IMR-90 (cell line): Measurements from ENCODE around the gene KRTAP10-1. TPM values are rescaled to one million over a fixed set of nuclear protein-coding genes. Genes with fewer than 3 reads are reported as not detected.

Source experiments
- ATAC-seq: fragments of 200-7000 bp; cut with Tn5 transposase; 2 replicates; pipeline ENCODE4 v1.9.1; 2020; ENCODE audit warnings: low read depth, mild to moderate bottlenecking, moderate library complexity
- BruUV-seq: library from RNA; stranded (reverse); fragments of 400-500 nt; replicated peaks from 2 replicates; lab custom pipeline; 2021; lab: Mats Ljungman, UMichigan
- CTCF ChIA-PET: fragments of 300-600 bp; formaldehyde crosslinking; extraction: SDS; loops from one replicate; lab custom pipeline; 2021; ENCODE audit warnings: antibody characterized with exemption; lab: Yijun Ruan, JAX
- POLR2A ChIA-PET: fragments of 300-600 bp; sonication (Branson Sonifier 250); formaldehyde crosslinking; loops from one replicate; lab custom pipeline; 2022; ENCODE audit warnings: antibody characterized with exemption; ENCODE audit not compliant: unreplicated experiment; lab: Charles Lee
- DNase-seq: peaks from one replicate; pipeline ENCODE4 v3.0.0; 2013
- H2AFZ ChIP-seq: replicated peaks from 2 replicates; pipeline ENCODE3; 2013; ENCODE audit warnings: low read length, mild to moderate bottlenecking; ENCODE audit not compliant: poor library complexity
- H2AK5ac ChIP-seq: 2 replicates; pipeline ENCODE4 v1.6.1; 2013; ENCODE audit warnings: low read depth, low read length, inconsistent platforms
- H2AK9ac ChIP-seq: replicated peaks from 2 replicates; pipeline ENCODE3; 2013; ENCODE audit warnings: mild to moderate bottlenecking, low read depth, low read length, moderate library complexity; ENCODE audit not compliant: poor library complexity
- H2BK120ac ChIP-seq: 2 replicates; pipeline ENCODE4 v1.6.1; 2013; ENCODE audit warnings: low read depth, low read length, inconsistent platforms
- H2BK15ac ChIP-seq: 3 replicates; pipeline ENCODE4 v1.6.1; 2013; ENCODE audit warnings: low read depth, low read length, inconsistent platforms
- H2BK20ac ChIP-seq: 2 replicates; pipeline ENCODE4 v1.6.1; 2013; ENCODE audit warnings: low read depth, mild to moderate bottlenecking, inconsistent platforms, low read length, moderate library complexity
- H2BK5ac ChIP-seq: 2 replicates; pipeline ENCODE4 v1.6.1; 2013; ENCODE audit warnings: mild to moderate bottlenecking, low read depth, low read length, inconsistent platforms; ENCODE audit not compliant: poor library complexity, severe bottlenecking
- H3K14ac ChIP-seq: replicated peaks from 2 replicates; pipeline ENCODE4 v1.6.1; 2013; ENCODE audit warnings: low read depth, low read length, inconsistent platforms
- H3K18ac ChIP-seq: 2 replicates; pipeline ENCODE4 v1.6.1; 2013; ENCODE audit warnings: low read depth, low read length, control low read depth
- H3K23ac ChIP-seq: 2 replicates; pipeline ENCODE4 v1.6.1; 2013; ENCODE audit warnings: low read depth, low read length, inconsistent platforms
- H3K27ac ChIP-seq: 2 replicates; pipeline ENCODE4 v1.5.1; 2013; ENCODE audit warnings: mild to moderate bottlenecking, control low read depth, low read length; ENCODE audit not compliant: insufficient read depth
- H3K27me3 ChIP-seq: 2 replicates; pipeline ENCODE4 v1.6.1; 2013; ENCODE audit warnings: low read length; ENCODE audit not compliant: control insufficient read depth, insufficient read depth
- H3K36me3 ChIP-seq: 2 replicates; pipeline ENCODE4 v1.6.1; 2013; ENCODE audit warnings: low read length, mixed read lengths; ENCODE audit not compliant: control insufficient read depth, insufficient read depth
- H3K4ac ChIP-seq: 2 replicates; pipeline ENCODE4 v1.6.1; 2013; ENCODE audit warnings: low read depth, low read length, inconsistent platforms
- H3K4me1 ChIP-seq: 2 replicates; pipeline ENCODE4 v1.6.1; 2013; ENCODE audit warnings: low read length, mixed read lengths; ENCODE audit not compliant: control insufficient read depth, insufficient read depth
- H3K4me2 ChIP-seq: 2 replicates; pipeline ENCODE4 v1.6.1; 2013; ENCODE audit warnings: low read depth, mild to moderate bottlenecking, control low read depth, low read length, moderate library complexity
- H3K4me3 ChIP-seq: 2 replicates; pipeline ENCODE4 v1.5.1; 2013; ENCODE audit warnings: low read depth, mild to moderate bottlenecking, control low read depth, low read length, moderate library complexity; ENCODE audit not compliant: insufficient read depth
- H3K56ac ChIP-seq: 2 replicates; pipeline ENCODE4 v1.6.1; 2013; ENCODE audit warnings: low read length, inconsistent platforms; ENCODE audit not compliant: insufficient read depth; ENCODE audit errors: extremely low read depth
- H3K79me1 ChIP-seq, 2 experiments: 2 replicates each; pipeline ENCODE4 v1.6.1; 2013; ENCODE audit warnings: low read length in 2 of 2, inconsistent platforms in 1 of 2, low read depth in 1 of 2
- H3K9ac ChIP-seq: 2 replicates; pipeline ENCODE4 v1.6.1; 2013; ENCODE audit warnings: low read depth, low read length, control low read depth
- H3K9me1 ChIP-seq: 2 replicates; pipeline ENCODE4 v1.6.1; 2013; ENCODE audit warnings: low read length, inconsistent platforms; ENCODE audit not compliant: insufficient read depth
- H3K9me3 ChIP-seq: 2 replicates; pipeline ENCODE4 v1.6.1; 2013; ENCODE audit warnings: low read length; ENCODE audit not compliant: control insufficient read depth, insufficient read depth
- H4K20me1 ChIP-seq: 2 replicates; pipeline ENCODE4 v1.6.1; 2013; ENCODE audit warnings: low read length, inconsistent platforms; ENCODE audit not compliant: insufficient read depth
- H4K5ac ChIP-seq: 2 replicates; pipeline ENCODE4 v1.6.1; 2013; ENCODE audit warnings: mild to moderate bottlenecking, low read depth, low read length, control low read depth
- H4K8ac ChIP-seq, 2 experiments: 2 replicates each; pipeline ENCODE4 v1.6.1; 2013; ENCODE audit warnings: low read depth in 2 of 2, low read length in 2 of 2, control low read depth in 1 of 2, inconsistent platforms in 1 of 2
- H4K91ac ChIP-seq: 2 replicates; pipeline ENCODE4 v1.6.1; 2013; ENCODE audit warnings: low read depth, low read length, inconsistent platforms; ENCODE audit not compliant: insufficient read depth
- BHLHE40 ChIP-seq: fragments of 150-350 bp; IDR thresholded peaks from 2 replicates; pipeline ENCODE4 v1.6.1; 2016; ENCODE audit warnings: mild to moderate bottlenecking, low read depth, low read length
- ELK1 ChIP-seq: fragments of 150-350 bp; IDR thresholded peaks from 2 replicates; pipeline ENCODE4 v1.6.1; 2016; ENCODE audit warnings: low read depth, mild to moderate bottlenecking, low read length, moderate library complexity, borderline replicate concordance
- FOS ChIP-seq: fragments of 150-350 bp; IDR thresholded peaks from 2 replicates; pipeline ENCODE4 v1.6.1; 2016; ENCODE audit warnings: low read depth, low read length
- MAZ ChIP-seq: IDR thresholded peaks from 2 replicates; pipeline ENCODE4 v1.6.1; 2012; ENCODE audit warnings: low read depth, mild to moderate bottlenecking, low read length, improper control_type of control experiment, moderate library complexity, borderline replicate concordance
- MXI1 ChIP-seq: IDR thresholded peaks from 2 replicates; pipeline ENCODE4 v1.6.1; 2012; ENCODE audit warnings: low read depth, mild to moderate bottlenecking, low read length, moderate library complexity, borderline replicate concordance
- POLR2A ChIP-seq: IDR thresholded peaks from 2 replicates; pipeline ENCODE4 v1.6.1; 2012; ENCODE audit warnings: mild to moderate bottlenecking, low read depth, low read length
- RAD21 ChIP-seq: IDR thresholded peaks from 2 replicates; pipeline ENCODE4 v1.6.1; 2012; ENCODE audit warnings: low read length, improper control_type of control experiment
- RCOR1 ChIP-seq: IDR thresholded peaks from 2 replicates; pipeline ENCODE4 v1.6.1; 2012; ENCODE audit warnings: mild to moderate bottlenecking, low read length, improper control_type of control experiment; ENCODE audit not compliant: insufficient replicate concordance
- RFX5 ChIP-seq: IDR thresholded peaks from 2 replicates; pipeline ENCODE4 v1.8.0; 2012; ENCODE audit warnings: low read depth, mild to moderate bottlenecking, low read length, moderate library complexity
- SMC3 ChIP-seq: fragments of 150-350 bp; IDR thresholded peaks from 2 replicates; pipeline ENCODE4 v1.6.1; 2016; ENCODE audit warnings: low read depth, mild to moderate bottlenecking, antibody characterized with exemption, low read length, moderate library complexity
- USF2 ChIP-seq: fragments of 150-350 bp; IDR thresholded peaks from 2 replicates; pipeline ENCODE4 v1.6.1; 2017; ENCODE audit warnings: mild to moderate bottlenecking, antibody characterized with exemption, low read length, low read depth
- WGBS, 2 experiments: methylation state at CpG; one replicate each; pipeline versions ENCODE4 v1.1.5 to v1.1.7; 2013; ENCODE audit warnings: missing lambda C conversion rate in 2 of 2; ENCODE audit not compliant: insufficient read length in 1 of 2; ENCODE audit errors: extremely low coverage in 2 of 2; 5-methylcytosine and 5-hydroxymethylcytosine counted together
- dilution Hi-C: fragments of 300-500 bp; cut with HindIII; formaldehyde crosslinking; loops from one replicate; pipeline ENCODE4 v1.14.3; 2018; ENCODE audit warnings: low sequenced_read_pairs; ENCODE audit not compliant: unreplicated experiment
- in situ Hi-C: fragments of 300-500 bp; cut with MboI; formaldehyde crosslinking; loops from 3 replicates; pipeline ENCODE4 v1.14.3; 2019; ENCODE audit warnings: low sequenced_read_pairs, inconsistent platforms, mixed read lengths
- intact Hi-C: fragments of 100-400 bp; cut with micrococcal nuclease; formaldehyde crosslinking; loops from 2 replicates; pipeline ENCODE4 v1.10.0; 2022
- polyA plus RNA-seq, 3 experiments: library from polyadenylated mRNA; depleted of rRNA; stranded (reverse); fragments of >200 nt; gene quantifications; 2 replicates each; pipeline ENCODE4 v1.2.3, GENCODE V29; 2012; ENCODE audit warnings: low replicate concordance in 1 of 3
- total RNA-seq: library from RNA; depleted of rRNA; stranded (reverse); fragments of >200 nt; gene quantifications from 2 replicates; pipeline ENCODE4 v1.2.3, GENCODE V29; 2012

KRTAP10-1 gene
- total and polyA plus RNA-seq, 2 of the 4 experiments (the other 2 are of a cell fraction) = not detected

GRCh38 chr21:44494418-44494817 is 45.6 kb downstream of the KRTAP10-1 start:
- POLR2A ChIA-PET = no interaction called here
- Histone ChIP-seq H3K27me3 (peaks cover 23% of the 10 kb centered on the region), H3K4me1 (no peaks in the 10 kb centered on the region), H3K23ac (no peak overlapping the region), H2BK5ac (no peak overlapping the region), H2AK9ac (no peak overlapping the region), H3K9me3 (peaks cover 24% of the 10 kb centered on the region), H3K14ac (no peak overlapping the region), H3K4me3 (no peak overlapping the region), H3K27ac (no peak overlapping the region), H2BK15ac (no peak overlapping the region), H4K5ac (no peak overlapping the region), H3K36me3 (no peaks in the 10 kb centered on the region), H2BK20ac (no peak overlapping the region), H3K18ac (no peak overlapping the region), H3K9me1 (no peaks in the 10 kb centered on the region), H2BK120ac (no peak overlapping the region), H2AK5ac (no peak overlapping the region), H3K4me2 (no peak overlapping the region), H3K4ac (no peak overlapping the region), H4K8ac (no peak overlapping the region), H4K91ac (no peak overlapping the region), H3K56ac (no peak overlapping the region), H2AFZ (no peak overlapping the region), H4K20me1 (no peaks in the 10 kb centered on the region), H3K9ac (no peak overlapping the region), H3K79me1 (no peaks in the 10 kb centered on the region)
- dilution Hi-C loops = no loop called here
- CTCF ChIA-PET = no interaction called here
- BruUV-seq = no TSS peak
- DNase-seq (no peak), ATAC-seq (no peak)
- TF ChIP-seq RAD21 (no peak), RFX5 (no peak), FOS (no peak), MXI1 (no peak), POLR2A (no peak), USF2 (no peak), SMC3 (no peak), MAZ (no peak), RCOR1 (no peak), ELK1 (no peak), BHLHE40 (no peak)
- WGBS, 2 experiments = 62% methylated on average over 8 of the region's 17 CpGs; no CpG with 5 or more reads in 1 of the 2 experiments
- in situ Hi-C loops = no loop called here
- intact Hi-C loops = no loop called here
